Peyer's patch (tissue), 4 donors: ENCODE results near the gene ATXN1.

Experiments
- CTCF ChIP-seq, 6 experiments: fragments of 450-650 bp in 4 of 6; fragments of 200-600 bp in 2 of 6; sonication (generic) in 1 of 6; IDR thresholded peaks; one replicate each; pipeline ENCODE4 v1.5.1; 2017 to 2019; ENCODE audit warnings: antibody characterized with exemption in 6 of 6, mild to moderate bottlenecking in 3 of 6, moderate library complexity in 1 of 6
- POLR2A ChIP-seq, 2 donors: fragments of 450-650 bp; IDR thresholded peaks; one replicate each; pipeline ENCODE4 v1.5.1; 2017; ENCODE audit warnings: antibody characterized with exemption in 2 of 2, mild to moderate bottlenecking in 2 of 2, moderate library complexity in 2 of 2

DNA sequence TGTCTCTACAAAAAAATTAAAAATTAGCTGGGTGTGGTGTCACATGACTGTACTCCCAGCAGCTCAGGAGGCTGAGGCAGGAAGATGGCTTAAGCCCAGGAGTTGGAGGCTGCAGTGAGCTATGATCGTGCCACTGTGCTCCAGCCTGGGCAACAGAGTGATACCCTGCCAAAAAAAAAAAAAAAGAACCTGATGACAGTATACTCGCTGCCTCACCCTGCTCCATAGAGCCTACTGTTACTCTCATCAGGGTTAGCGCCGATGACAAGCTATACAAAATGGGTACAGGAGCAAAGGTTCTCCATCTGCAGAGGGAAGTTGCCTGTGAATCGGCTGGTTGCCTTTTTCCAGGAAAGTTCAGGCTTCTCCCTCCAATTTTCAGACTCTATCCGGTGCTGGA, 469.5 kb downstream of the ATXN1 start:
- TF ChIP-seq CTCF (IDR thresholded peaks at IDR 0.05) (no peak), POLR2A (IDR thresholded peaks at IDR 0.05) (no peak)
